H1 (cell line): Measurements from ENCODE around the gene ACY1. TPM values are rescaled to one million over a fixed set of nuclear protein-coding genes. Genes with fewer than 3 reads are reported as not detected.

Source experiments
- CTCF ChIA-PET: fragments of 300-600 bp; sonication (Branson Sonifier 250); formaldehyde crosslinking; loops from one replicate; lab custom pipeline; 2021; ENCODE audit not compliant: partially characterized antibody; lab: Charles Lee
- POLR2A ChIA-PET: fragments of 300-600 bp; sonication (Branson Sonifier 250); formaldehyde crosslinking; loops from one replicate; lab custom pipeline; 2021; ENCODE audit warnings: inconsistent platforms; ENCODE audit not compliant: partially characterized antibody; lab: Charles Lee
- DNase-seq, 2 experiments: peaks; one replicate each; pipeline versions ENCODE4 v3.0.0 to v3.0.0-alpha.2; 2010 to 2022; ENCODE audit warnings: low spot score in 2 of 2, low read depth in 1 of 2, mixed read lengths in 1 of 2
- FAIRE-seq: peaks from 2 replicates; lab custom pipeline; 2011; peaks lifted over from hg19 to GRCh38; lab: Jason Lieb, UNC
- H2AFZ ChIP-seq: 2 replicates; pipeline ENCODE4 v1.8.1; 2012; ENCODE audit warnings: low read length, inconsistent platforms
- H2AK5ac ChIP-seq: 2 replicates; pipeline ENCODE4 v1.6.1; 2013; ENCODE audit warnings: low read depth, low read length
- H2BK120ac ChIP-seq: replicated peaks from 2 replicates; pipeline ENCODE3; 2013; ENCODE audit warnings: low read depth, low read length, inconsistent platforms
- H2BK12ac ChIP-seq: 2 replicates; pipeline ENCODE4 v1.6.1; 2013; ENCODE audit warnings: low read depth, low read length
- H2BK15ac ChIP-seq: 2 replicates; pipeline ENCODE4 v1.6.1; 2013; ENCODE audit warnings: low read length
- H2BK20ac ChIP-seq: 2 replicates; pipeline ENCODE4 v1.6.1; 2013; ENCODE audit warnings: low read length
- H2BK5ac ChIP-seq: 2 replicates; pipeline ENCODE4 v1.6.1; 2013; ENCODE audit warnings: low read depth, low read length
- H3K14ac ChIP-seq: 2 replicates; pipeline ENCODE4 v1.6.1; 2013; ENCODE audit warnings: inconsistent platforms; ENCODE audit not compliant: insufficient read length
- H3K18ac ChIP-seq: 2 replicates; pipeline ENCODE4 v1.6.1; 2013; ENCODE audit warnings: low read length; ENCODE audit errors: extremely low read depth
- H3K23ac ChIP-seq: 2 replicates; pipeline ENCODE4 v1.6.1; 2013; ENCODE audit warnings: inconsistent platforms; ENCODE audit not compliant: insufficient read length
- H3K23me2 ChIP-seq: 2 replicates; pipeline ENCODE4 v1.6.1; 2013; ENCODE audit warnings: low read depth, low read length
- H3K27ac ChIP-seq: 2 replicates; pipeline ENCODE4 v1.6.1; 2011; ENCODE audit warnings: low read depth, low read length, inconsistent platforms
- H3K27me3 ChIP-seq, 4 experiments: replicated peaks in 1 of 4; 1 replicate in 1 of 4; 2 replicates in 3 of 4; pipeline versions ENCODE4 v1.6.1 to v1.8.1; 2011 to 2013; ENCODE audit warnings: low read length in 3 of 4, mild to moderate bottlenecking in 3 of 4, inconsistent platforms in 2 of 4, mixed read lengths in 2 of 4, moderate library complexity in 1 of 4; ENCODE audit not compliant: control insufficient read depth in 3 of 4, insufficient read depth in 3 of 4; ENCODE audit errors: extremely low read depth in 1 of 4
- H3K36me3 ChIP-seq, 4 experiments: 2 replicates each; pipeline versions ENCODE4 v1.6.1 to v1.8.1; 2011 to 2013; ENCODE audit warnings: mild to moderate bottlenecking in 4 of 4, low read length in 3 of 4, moderate library complexity in 2 of 4, control low read depth in 1 of 4, inconsistent platforms in 1 of 4; ENCODE audit not compliant: insufficient read depth in 4 of 4, control insufficient read depth in 2 of 4
- H3K4ac ChIP-seq: replicated peaks from 2 replicates; pipeline ENCODE3; 2013; ENCODE audit warnings: low read length, low read depth, mixed read lengths, inconsistent platforms; ENCODE audit not compliant: insufficient read length
- H3K4me1 ChIP-seq, 4 experiments: replicated peaks in 1 of 4; 1 replicate in 1 of 4; 2 replicates in 3 of 4; pipeline versions ENCODE4 v1.6.1 to v1.8.1; 2011 to 2013; ENCODE audit warnings: low read length in 3 of 4, inconsistent platforms in 2 of 4, mixed read lengths in 1 of 4; ENCODE audit not compliant: insufficient read depth in 4 of 4, control insufficient read depth in 3 of 4
- H3K4me2 ChIP-seq, 2 experiments: 2 replicates each; pipeline versions ENCODE4 v1.6.1 to v1.8.1; 2011 to 2013; ENCODE audit warnings: low read depth in 2 of 2, low read length in 2 of 2, control low read depth in 1 of 2, inconsistent platforms in 1 of 2, mild to moderate bottlenecking in 1 of 2; ENCODE audit not compliant: insufficient read depth in 1 of 2
- H3K4me3 ChIP-seq, 4 experiments: fragments of 200-600, 300-600 bp in 1 of 4; sonication (generic), shearing (Covaris generic), sonication (Bioruptor Twin) in 1 of 4; 2 replicates each; pipeline versions ENCODE4 v1.5.1 to v1.8.1; 2011 to 2016; ENCODE audit warnings: low read length in 4 of 4, low read depth in 3 of 4, control low read depth in 2 of 4, inconsistent platforms in 2 of 4, mild to moderate bottlenecking in 2 of 4, mixed read lengths in 1 of 4, moderate library complexity in 1 of 4; ENCODE audit not compliant: insufficient read depth in 2 of 4; ENCODE audit errors: extremely low read depth in 1 of 4
- H3K56ac ChIP-seq: replicated peaks from 2 replicates; pipeline ENCODE3; 2013; ENCODE audit warnings: low read depth, mild to moderate bottlenecking, mixed read lengths, low read length, inconsistent platforms; ENCODE audit not compliant: insufficient read length
- H3K79me1 ChIP-seq: 2 replicates; pipeline ENCODE4 v1.6.1; 2013; ENCODE audit warnings: low read depth, low read length, control low read depth
- H3K79me2 ChIP-seq, 2 experiments: 2 replicates each; pipeline versions ENCODE4 v1.6.1 to v1.8.1; 2012 to 2013; ENCODE audit warnings: low read length in 2 of 2, mild to moderate bottlenecking in 2 of 2, inconsistent platforms in 1 of 2; ENCODE audit not compliant: insufficient read depth in 2 of 2, control insufficient read depth in 1 of 2
- H3K9ac ChIP-seq, 4 experiments: replicated peaks in 1 of 4; 1 replicate in 1 of 4; 2 replicates in 3 of 4; pipeline versions ENCODE4 v1.6.1 to v1.8.1; 2011 to 2013; ENCODE audit warnings: low read depth in 3 of 4, low read length in 3 of 4, control low read depth in 2 of 4, mild to moderate bottlenecking in 2 of 4, moderate library complexity in 2 of 4, inconsistent platforms in 1 of 4; ENCODE audit errors: extremely low read depth in 1 of 4
- H3K9me3 ChIP-seq, 2 experiments: 2 replicates each; pipeline versions ENCODE4 v1.6.1 to v1.8.1; 2012 to 2013; ENCODE audit warnings: mild to moderate bottlenecking in 2 of 2, moderate library complexity in 2 of 2, control low read depth in 1 of 2, inconsistent platforms in 1 of 2, low read depth in 1 of 2, low read length in 1 of 2, mixed read lengths in 1 of 2; ENCODE audit not compliant: insufficient read depth in 2 of 2
- H4K20me1 ChIP-seq, 2 experiments: replicated peaks in 1 of 2; 2 replicates each; pipeline versions ENCODE3 to v1.8.1; 2011 to 2013; ENCODE audit warnings: inconsistent platforms in 2 of 2, low read length in 2 of 2, mild to moderate bottlenecking in 1 of 2; ENCODE audit not compliant: insufficient read depth in 2 of 2, control insufficient read depth in 1 of 2
- H4K5ac ChIP-seq: 2 replicates; pipeline ENCODE4 v1.6.1; 2013; ENCODE audit warnings: low read length, low read depth, mixed read lengths, inconsistent platforms; ENCODE audit not compliant: insufficient read length
- H4K8ac ChIP-seq: 2 replicates; pipeline ENCODE4 v1.8.0; 2013; ENCODE audit warnings: mild to moderate bottlenecking, moderate library complexity, low read length, inconsistent platforms; ENCODE audit not compliant: insufficient read depth; ENCODE audit errors: extremely low read depth
- H4K91ac ChIP-seq: replicated peaks from 2 replicates; pipeline ENCODE3; 2013; ENCODE audit warnings: low read length, mixed read lengths, inconsistent platforms; ENCODE audit not compliant: insufficient read length
- BACH1 ChIP-seq: IDR thresholded peaks from 2 replicates; pipeline ENCODE4 v1.6.1; 2012; ENCODE audit warnings: low read length, improper control_type of control experiment
- SRF ChIP-seq: IDR thresholded peaks from 2 replicates; pipeline ENCODE4 v1.6.1; 2011; ENCODE audit warnings: mild to moderate bottlenecking, low read depth, low read length, moderate library complexity
- TAF1 ChIP-seq: IDR thresholded peaks from 2 replicates; pipeline ENCODE4 v1.6.1; 2011; ENCODE audit warnings: mild to moderate bottlenecking, low read depth, low read length
- WGBS, 2 experiments: shearing (Covaris generic) in 1 of 2; methylation state at CpG; one replicate each; pipeline versions ENCODE4 v1.1.6 to v1.1.7; 2013 to 2015; ENCODE audit warnings: low lambda C conversion rate in 2 of 2, mixed read lengths in 2 of 2, inconsistent platforms in 1 of 2, low coverage in 1 of 2, missing lambda C conversion rate in 1 of 2; ENCODE audit not compliant: insufficient replicate concordance in 2 of 2, insufficient coverage in 1 of 2, insufficient read length in 1 of 2; ENCODE audit errors: extremely low coverage in 1 of 2, missing lambda C conversion rate in 1 of 2; 5-methylcytosine and 5-hydroxymethylcytosine counted together
- polyA plus RNA-seq, 7 experiments: library from polyadenylated mRNA; depleted of rRNA in 3 of 7; stranded (reverse) in 5 of 7; unstranded in 2 of 7; fragments of >200 nt in 5 of 7; fragments of 200-250 nt in 2 of 7; gene quantifications; 1 replicate in 5 of 7; 2 replicates in 1 of 7; 4 replicates in 1 of 7; pipeline versions ENCODE4 v1.2.1 to v1.2.3, GENCODE V29; 2011 to 2013; ENCODE audit warnings: missing spikeins in 2 of 7, mixed read lengths in 2 of 7
- total RNA-seq: library from RNA; stranded (reverse); fragmentation: NEBNext Ultra II Directional; extraction: Animal tissue kit (Norgen Biotek cat#: 25700); gene quantifications from 2 replicates; pipeline ENCODE4 v1.2.1, GENCODE V29; 2021

Gene ACY1
- total and polyA plus RNA-seq, 2 of the 8 experiments (the other 6 are each of a cell fraction or from before 2014, with no cell fraction given), result 48.3 to 113 TPM

DNA sequence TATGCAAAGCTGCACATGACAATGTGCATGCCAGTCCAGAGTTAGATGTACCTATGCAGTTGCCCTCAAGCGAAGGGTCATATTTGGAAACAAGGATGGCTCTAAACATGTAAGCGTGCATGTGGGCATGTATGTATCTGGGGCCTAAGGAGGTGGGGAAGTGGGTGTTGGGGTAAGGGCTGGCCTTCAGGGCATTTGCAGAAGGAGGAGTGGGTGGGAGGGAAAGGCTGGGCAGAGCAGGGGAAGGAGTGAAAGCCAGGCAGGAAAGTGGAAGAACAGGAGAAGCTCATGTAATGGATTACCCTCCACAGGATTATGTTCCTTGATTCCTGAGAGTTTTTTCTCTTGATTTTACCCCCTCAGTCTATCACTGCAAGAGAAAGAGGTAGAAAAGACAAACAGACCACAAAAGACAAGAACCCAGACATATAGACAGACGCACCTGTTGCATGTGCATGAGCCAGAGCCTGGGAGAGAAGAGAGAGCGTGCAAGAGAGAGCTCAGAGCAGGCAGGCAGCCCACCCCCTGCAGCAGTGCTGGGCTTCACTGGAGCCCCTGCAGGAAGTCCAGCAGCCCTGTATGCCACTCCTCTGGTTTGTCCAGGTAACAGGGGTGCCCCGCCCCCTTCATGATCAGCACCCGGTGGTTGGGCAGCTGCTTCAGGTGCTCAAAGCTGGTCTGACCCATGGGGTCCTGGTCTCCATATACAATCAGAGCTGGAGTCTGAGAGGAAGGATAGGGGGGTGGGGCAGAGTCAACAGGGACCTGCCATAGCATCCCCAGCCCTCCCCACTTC is 14.3 kb upstream of the ACY1 start:
- Histone ChIP-seq H3K18ac (peak overlapping the region; percentile 98), H3K27me3 (peaks cover 0 to 9% (median 4%) of the 10 kb centered on the region in 4 experiments; a peak in 4 of 7 replicates), H3K79me1 (no peaks in the 10 kb centered on the region), H4K91ac (peak overlapping the region; percentile 96), H3K23me2 (peaks cover 13% of the 10 kb centered on the region; the same call in 1 of the 2 replicates), H2BK5ac (peak overlapping the region; percentile 49), H3K9me3 (no peaks in the 10 kb centered on the region; a peak in 1 of 4 replicates), H3K4me3 (peak overlapping the region in 2 of 4 experiments; percentile 36 to 90; a peak in 5 of 8 replicates), H4K20me1 (peaks cover 0 to 5% of the 10 kb centered on the region in 2 experiments), H2BK20ac (peak overlapping the region; percentile 24), H3K14ac (no peak overlapping the region), H2AK5ac (peak overlapping the region; percentile 46; the same call in 1 of the 2 replicates), H2BK120ac (peak overlapping the region; percentile 45)
- TF ChIP-seq SRF (no peak), BACH1 (no peak), TAF1 (no peak)
- TF ChIP-seq, all 59 proteins: peak for 0
- Histone ChIP-seq H3K79me2 (no peaks in the 10 kb centered on the region), H3K4me1 (peaks cover 12 to 43% (median 31%) of the 10 kb centered on the region in 4 experiments), H4K8ac (peak overlapping the region; percentile 90), H4K5ac (peak overlapping the region; percentile 91), H3K27ac (no peak overlapping the region), H2BK12ac (peak overlapping the region; percentile 95), H3K36me3 (no peaks in the 10 kb centered on the region), H3K23ac (no peak overlapping the region), H2BK15ac (no peak overlapping the region; the same call in 1 of the 2 replicates), H3K4me2 (peak overlapping the region; percentile 85 to 90), H3K4ac (peak overlapping the region; percentile 69), H3K9ac (peak overlapping the region in 3 of 4 experiments; percentile 34 to 60 (median 55); a peak in 6 of 7 replicates), H2AFZ (no peak overlapping the region), H3K56ac (no peak overlapping the region)
- ChIA-PET POLR2A (interaction anchor here (0.8 to 29.3 kb wide), 14 partner anchors 10 to 1604 kb away, joined by 3 to 923 read pairs (median 4); partner anchors contain the start of genes ABHD14A, ABHD14B, ACY1 and DCAF1), CTCF (interaction anchor here (0.6 to 10.5 kb wide), 14 partner anchors 9 to 250 kb away, joined by 3 to 66 read pairs (median 5); partner anchors contain the start of genes ACY1, GPR62, PARP3 and RPL29)
- DNase-seq, result no peak
- no peak for FAIRE-seq
- WGBS, 2 experiments, result 79% methylated on average over 6 of the region's 6 CpGs; no CpG with 5 or more reads in 1 of the 2 experiments
